IMR-90 (cell line): ENCODE results near the gene MRAP2.

Experiments used
- RFX5 ChIP-seq: IDR thresholded peaks from 2 replicates; pipeline ENCODE4 v1.8.0; 2012; ENCODE audit warnings: low read depth, mild to moderate bottlenecking, low read length, moderate library complexity
- TF ChIP-seq, protein P1 (sequence below): conservative IDR thresholded peaks from 2 replicates; pipeline ENCODE4 v1.5.1; 2012; ENCODE audit warnings: mild to moderate bottlenecking, low read depth, low read length, improper control_type of control experiment
- TF ChIP-seq, protein P2 (sequence below): fragments of 150-350 bp; IDR thresholded peaks from 2 replicates; pipeline ENCODE4 v1.6.1; 2016; ENCODE audit warnings: low read depth, mild to moderate bottlenecking, low read length, moderate library complexity, borderline replicate concordance

DNA sequence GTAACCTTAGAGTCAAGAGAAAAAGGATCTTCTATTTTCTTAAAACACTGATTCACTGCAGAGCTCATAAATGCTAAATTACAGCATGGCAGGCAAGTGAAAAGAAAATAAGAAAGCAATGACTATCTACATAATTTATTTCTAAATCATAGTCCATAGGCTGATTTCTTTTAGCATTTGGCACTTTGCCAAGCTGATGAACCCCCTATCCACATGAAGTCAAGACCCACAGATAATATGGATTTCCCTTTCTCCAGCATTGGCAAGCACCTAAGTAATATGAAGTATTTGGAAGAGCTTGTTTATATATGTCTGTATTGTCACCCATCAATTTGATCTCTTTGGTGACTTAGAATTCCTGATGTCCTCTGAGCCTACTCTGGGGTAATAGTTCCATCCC lies 47.9 kb upstream of the MRAP2 start:
- TF ChIP-seq, protein P1, sequence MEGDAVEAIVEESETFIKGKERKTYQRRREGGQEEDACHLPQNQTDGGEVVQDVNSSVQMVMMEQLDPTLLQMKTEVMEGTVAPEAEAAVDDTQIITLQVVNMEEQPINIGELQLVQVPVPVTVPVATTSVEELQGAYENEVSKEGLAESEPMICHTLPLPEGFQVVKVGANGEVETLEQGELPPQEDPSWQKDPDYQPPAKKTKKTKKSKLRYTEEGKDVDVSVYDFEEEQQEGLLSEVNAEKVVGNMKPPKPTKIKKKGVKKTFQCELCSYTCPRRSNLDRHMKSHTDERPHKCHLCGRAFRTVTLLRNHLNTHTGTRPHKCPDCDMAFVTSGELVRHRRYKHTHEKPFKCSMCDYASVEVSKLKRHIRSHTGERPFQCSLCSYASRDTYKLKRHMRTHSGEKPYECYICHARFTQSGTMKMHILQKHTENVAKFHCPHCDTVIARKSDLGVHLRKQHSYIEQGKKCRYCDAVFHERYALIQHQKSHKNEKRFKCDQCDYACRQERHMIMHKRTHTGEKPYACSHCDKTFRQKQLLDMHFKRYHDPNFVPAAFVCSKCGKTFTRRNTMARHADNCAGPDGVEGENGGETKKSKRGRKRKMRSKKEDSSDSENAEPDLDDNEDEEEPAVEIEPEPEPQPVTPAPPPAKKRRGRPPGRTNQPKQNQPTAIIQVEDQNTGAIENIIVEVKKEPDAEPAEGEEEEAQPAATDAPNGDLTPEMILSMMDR: no peak
- TF ChIP-seq, protein P2, sequence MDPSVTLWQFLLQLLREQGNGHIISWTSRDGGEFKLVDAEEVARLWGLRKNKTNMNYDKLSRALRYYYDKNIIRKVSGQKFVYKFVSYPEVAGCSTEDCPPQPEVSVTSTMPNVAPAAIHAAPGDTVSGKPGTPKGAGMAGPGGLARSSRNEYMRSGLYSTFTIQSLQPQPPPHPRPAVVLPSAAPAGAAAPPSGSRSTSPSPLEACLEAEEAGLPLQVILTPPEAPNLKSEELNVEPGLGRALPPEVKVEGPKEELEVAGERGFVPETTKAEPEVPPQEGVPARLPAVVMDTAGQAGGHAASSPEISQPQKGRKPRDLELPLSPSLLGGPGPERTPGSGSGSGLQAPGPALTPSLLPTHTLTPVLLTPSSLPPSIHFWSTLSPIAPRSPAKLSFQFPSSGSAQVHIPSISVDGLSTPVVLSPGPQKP: no peak
- no peak for TF ChIP-seq RFX5
